Subcutaneous abdominal adipose tissue (tissue), 5 donors: Measurements from ENCODE around the gene PTPRU.
"Not testable (repeated sequence)": the region's sequence is repeated elsewhere in the genome, so short reads cannot be mapped to it uniquely, and the experiment has no call there.

Experiments used
- H3K27ac ChIP-seq: one replicate; pipeline ENCODE4 v1.7.0; 2013; ENCODE audit warnings: low read depth, mild to moderate bottlenecking, inconsistent platforms, low read length, moderate library complexity
- H3K27me3 ChIP-seq, 5 donors: one replicate each; pipeline ENCODE4 v1.7.0; 2013; ENCODE audit warnings: low read length in 5 of 5, inconsistent platforms in 1 of 5; ENCODE audit not compliant: control insufficient read depth in 5 of 5, insufficient read depth in 4 of 5
- H3K36me3 ChIP-seq, 5 donors: one replicate each; pipeline ENCODE4 v1.7.0; 2013; ENCODE audit warnings: low read length in 5 of 5; ENCODE audit not compliant: control insufficient read depth in 5 of 5, insufficient read depth in 5 of 5
- H3K4me1 ChIP-seq, 5 donors: one replicate each; pipeline ENCODE4 v1.7.0; 2013; ENCODE audit warnings: low read length in 5 of 5, mild to moderate bottlenecking in 3 of 5, moderate library complexity in 1 of 5; ENCODE audit not compliant: control insufficient read depth in 5 of 5, insufficient read depth in 5 of 5
- H3K4me3 ChIP-seq, 5 donors: one replicate each; pipeline ENCODE4 v1.7.0; 2013; ENCODE audit warnings: low read length in 5 of 5, low read depth in 1 of 5
- H3K9ac ChIP-seq, 5 donors: one replicate each; pipeline ENCODE4 v1.7.0; 2013; ENCODE audit warnings: low read length in 5 of 5, mild to moderate bottlenecking in 4 of 5, moderate library complexity in 3 of 5
- H3K9me3 ChIP-seq, 5 donors: one replicate each; pipeline ENCODE4 v1.7.0; 2013; ENCODE audit warnings: low read length in 5 of 5; ENCODE audit not compliant: control insufficient read depth in 5 of 5
- donor health status: healthy.
- donor health status: healthy.
- donor health status: healthy.
- donor health status: healthy.
- donor health status: healthy.

Gene PTPRU

GRCh38 chr1:29232387-29232786 lies 3.9 kb upstream of the PTPRU start:
- Histone ChIP-seq H3K9me3 (no peaks in the 10 kb centered on the region), H3K4me3 (no peak overlapping the region), H3K4me1 (peaks cover 2 to 40% (median 35%) of the 10 kb centered on the region in 5 donors), H3K27me3 (peaks cover 0 to 4% (median 4%) of the 10 kb centered on the region in 5 donors), H3K36me3 (no peaks in the 10 kb centered on the region), H3K9ac (no peak overlapping the region), H3K27ac (no peak overlapping the region)

GRCh38 chr1:29233693-29234092 lies 2.6 kb upstream of the PTPRU start:
- Histone ChIP-seq H3K27me3 (peaks cover 0 to 4% (median 4%) of the 10 kb centered on the region in 5 donors), H3K9me3 (no peaks in the 10 kb centered on the region), H3K36me3 (no peaks in the 10 kb centered on the region), H3K27ac (no peak overlapping the region), H3K9ac (no peak overlapping the region), H3K4me1 (peaks cover 2 to 44% (median 39%) of the 10 kb centered on the region in 5 donors), H3K4me3 (no peak overlapping the region)

- peaks cover 0 to 4% (median 4%) of the 10 kb centered on the region in 5 donors for H3K27me3 ChIP-seq
- no peaks in the 10 kb centered on the region for H3K9me3 ChIP-seq
- peaks cover 2 to 47% (median 43%) of the 10 kb centered on the region in 5 donors for H3K4me1 ChIP-seq
These were observed 1.9 kb upstream of the PTPRU start for GRCh38 chr1:29234471-29234870.

GRCh38 chr1:29234881-29235280 lies 1.4 kb upstream of the PTPRU start:
- not testable (repeated sequence) for H3K27me3 ChIP-seq, H3K27ac ChIP-seq, H3K4me3 ChIP-seq, H3K36me3 ChIP-seq, H3K9me3 ChIP-seq, H3K9ac ChIP-seq
- H3K4me1 ChIP-seq: peaks cover 2 to 43% (median 39%) of the 10 kb centered on the region in 5 donors

More at GRCh38 chr1:29234471-29234870, 1.9 kb upstream of the PTPRU start:
- Histone ChIP-seq H3K36me3 (no peaks in the 10 kb centered on the region), H3K27ac (no peak overlapping the region), H3K9ac (no peak overlapping the region), H3K4me3 (no peak overlapping the region)

GRCh38 chr1:29236712-29237128 lies 398 bp downstream of the PTPRU start:
- Histone ChIP-seq H3K4me1 (peaks cover 2 to 30% (median 25%) of the 10 kb centered on the region in 5 donors), H3K9ac (peak overlapping the region; percentile 21 to 88 (median 76)), H3K27ac (no peak overlapping the region), H3K36me3 (no peaks in the 10 kb centered on the region), H3K4me3 (peak overlapping the region; percentile 74 to 98 (median 91)), H3K27me3 (peaks cover 0 to 4% (median 4%) of the 10 kb centered on the region in 5 donors), H3K9me3 (no peaks in the 10 kb centered on the region)

GRCh38 chr1:29237129-29237821 lies 953 bp downstream of the PTPRU start:
- peak overlapping the region; percentile 74 to 98 (median 91) for H3K4me3 ChIP-seq
- no peaks in the 10 kb centered on the region for H3K9me3 ChIP-seq
- H3K27me3 ChIP-seq: peaks cover 0 to 4% (median 4%) of the 10 kb centered on the region in 5 donors
- H3K4me1 ChIP-seq: peaks cover 2 to 30% (median 25%) of the 10 kb centered on the region in 5 donors
- H3K27ac ChIP-seq: no peak overlapping the region
- H3K36me3 ChIP-seq: no peaks in the 10 kb centered on the region
- H3K9ac ChIP-seq: peak overlapping the region; percentile 21 to 88 (median 76)

- Histone ChIP-seq H3K27me3 (peaks cover 0 to 4% (median 4%) of the 10 kb centered on the region in 5 donors), H3K36me3 (no peaks in the 10 kb centered on the region), H3K9ac (peak overlapping the region in 3 of 5 donors; percentile 32 to 66 (median 45)), H3K9me3 (no peaks in the 10 kb centered on the region), H3K4me1 (peaks cover 2 to 30% (median 25%) of the 10 kb centered on the region in 5 donors), H3K4me3 (peak overlapping the region; percentile 56 to 82 (median 76)), H3K27ac (no peak overlapping the region)
These were observed 1.7 kb downstream of the PTPRU start for GRCh38 chr1:29237852-29238619.

- Histone ChIP-seq H3K9ac (peak overlapping the region in 2 of 5 donors; percentile 32 to 66), H3K4me3 (peak overlapping the region in 3 of 5 donors; percentile 71 to 82 (median 81)), H3K36me3 (no peaks in the 10 kb centered on the region), H3K9me3 (no peaks in the 10 kb centered on the region), H3K27ac (no peak overlapping the region), H3K4me1 (peaks cover 2 to 30% (median 25%) of the 10 kb centered on the region in 5 donors), H3K27me3 (peaks cover 0 to 4% (median 4%) of the 10 kb centered on the region in 5 donors)
These were observed 2.3 kb downstream of the PTPRU start for GRCh38 chr1:29238620-29239002.

- Histone ChIP-seq H3K4me1 (peaks cover 2 to 30% (median 25%) of the 10 kb centered on the region in 5 donors), H3K4me3 (no peak overlapping the region), H3K9ac (no peak overlapping the region), H3K9me3 (no peaks in the 10 kb centered on the region), H3K36me3 (no peaks in the 10 kb centered on the region), H3K27me3 (peaks cover 0 to 4% (median 4%) of the 10 kb centered on the region in 5 donors), H3K27ac (no peak overlapping the region)
These were observed 2.8 kb downstream of the PTPRU start for GRCh38 chr1:29239142-29239541.

- no peak overlapping the region for H3K27ac ChIP-seq
- H3K4me3 ChIP-seq: no peak overlapping the region
- H3K4me1 ChIP-seq: peaks cover 2 to 31% (median 25%) of the 10 kb centered on the region in 5 donors
- H3K9ac ChIP-seq: no peak overlapping the region
- H3K9me3 ChIP-seq: no peaks in the 10 kb centered on the region
- H3K36me3 ChIP-seq: no peaks in the 10 kb centered on the region
- H3K27me3 ChIP-seq: peaks cover 0 to 4% (median 4%) of the 10 kb centered on the region in 5 donors
These were observed 4.1 kb downstream of the PTPRU start for GRCh38 chr1:29240400-29240837.
